Activated naive CD4-positive, alpha-beta T cell treated with anti-CD3 and anti-CD28 coated beads for 36 hours (primary cell): Measurements from ENCODE around the gene FCER2. TPM values are rescaled to one million over a fixed set of nuclear protein-coding genes. Genes with fewer than 3 reads are reported as not detected.

Source experiments
- CTCF ChIA-PET: fragments of 350-600 bp; sonication (Branson Sonifier 250); formaldehyde crosslinking; loops from one replicate; lab custom pipeline; 2021; ENCODE audit warnings: antibody characterized with exemption; lab: Charles Lee
- DNase-seq: peaks from one replicate; pipeline ENCODE4 v3.0.0-alpha.2; 2020
- H3K27ac Mint-ChIP-seq: one replicate; pipeline ENCODE4 v1.8.0; 2021; ENCODE audit warnings: mild to moderate bottlenecking, mixed read lengths
- H3K27me3 Mint-ChIP-seq: one replicate; pipeline ENCODE4 v1.8.0; 2021; ENCODE audit warnings: low read depth, mixed read lengths
- H3K36me3 Mint-ChIP-seq: one replicate; pipeline ENCODE4 v1.8.0; 2021; ENCODE audit warnings: low read depth, mixed read lengths
- H3K4me1 Mint-ChIP-seq: one replicate; pipeline ENCODE4 v1.8.0; 2021; ENCODE audit warnings: low read depth, mixed read lengths
- H3K4me3 Mint-ChIP-seq: one replicate; pipeline ENCODE4 v1.8.0; 2021; ENCODE audit warnings: mild to moderate bottlenecking, moderate library complexity, mixed read lengths
- H3K9me3 Mint-ChIP-seq: one replicate; pipeline ENCODE4 v1.8.0; 2021; ENCODE audit warnings: mixed read lengths
- intact Hi-C: fragments of 100-400 bp; cut with micrococcal nuclease; formaldehyde crosslinking; loops from one replicate; pipeline ENCODE4 v1.15.1; 2023
- total RNA-seq, 2 experiments: library from RNA; stranded (reverse); gene quantifications; one replicate each; pipeline ENCODE4 v1.2.3, GENCODE V29; 2021

FCER2 gene
- total RNA-seq, 2 experiments from 2014 or later: 0.86 to 0.89 TPM

GRCh38 chr19:7730286-7731217, 28.6 kb upstream of the FCER2 start:
- no peaks in the 10 kb centered on the region for H3K36me3 Mint-ChIP-seq
- peaks cover 12% of the 10 kb centered on the region for H3K4me1 Mint-ChIP-seq
- H3K27ac Mint-ChIP-seq: no peak overlapping the region
- intact Hi-C loops: no loop called here
- no peak overlapping the region for H3K4me3 Mint-ChIP-seq
- no peak for DNase-seq
- peaks cover 45% of the 10 kb centered on the region for H3K27me3 Mint-ChIP-seq
- H3K9me3 Mint-ChIP-seq: no peaks in the 10 kb centered on the region
- CTCF ChIA-PET: no interaction called here

- DNase-seq: no peak
- Mint-ChIP-seq H3K36me3 (no peaks in the 10 kb centered on the region), H3K4me1 (peaks cover 12% of the 10 kb centered on the region), H3K4me3 (no peak overlapping the region), H3K9me3 (no peaks in the 10 kb centered on the region), H3K27ac (no peak overlapping the region), H3K27me3 (peaks cover 45% of the 10 kb centered on the region)
- intact Hi-C loops: no loop called here
- CTCF ChIA-PET: no interaction called here
Observed at GRCh38 chr19:7729831-7730285, 27.9 kb upstream of the FCER2 start.

GRCh38 chr19:7729211-7729610, 27.3 kb upstream of the FCER2 start:
- H3K36me3 Mint-ChIP-seq: no peaks in the 10 kb centered on the region
- no peak overlapping the region for H3K27ac Mint-ChIP-seq
- no peak overlapping the region for H3K4me3 Mint-ChIP-seq
- H3K9me3 Mint-ChIP-seq: no peaks in the 10 kb centered on the region
- intact Hi-C loops: no loop called here
- DNase-seq: no peak
- peaks cover 12% of the 10 kb centered on the region for H3K4me1 Mint-ChIP-seq
- H3K27me3 Mint-ChIP-seq: peaks cover 45% of the 10 kb centered on the region
- CTCF ChIA-PET: no interaction called here

DNA sequence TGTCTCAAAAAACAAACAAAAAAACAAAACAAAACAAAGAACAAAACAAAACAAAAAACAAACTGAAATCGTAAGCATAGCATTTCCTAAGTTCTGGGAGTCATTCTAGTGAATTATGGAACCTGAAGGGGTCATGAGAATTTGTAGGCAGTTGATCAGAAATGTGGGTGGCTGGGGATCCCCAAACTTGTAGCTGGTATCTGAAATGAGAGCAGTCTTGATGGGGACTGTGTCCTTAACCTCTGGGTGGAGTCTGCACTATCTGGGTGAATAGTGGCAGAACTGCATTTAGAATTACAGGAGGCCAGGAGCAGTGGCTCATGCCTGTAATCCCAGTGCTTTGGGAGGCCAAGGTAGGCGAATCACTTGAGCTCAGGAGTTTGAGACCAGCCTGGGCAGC, 23.9 kb upstream of the FCER2 start:
- no peaks in the 10 kb centered on the region for H3K9me3 Mint-ChIP-seq
- H3K4me1 Mint-ChIP-seq: peaks cover 9% of the 10 kb centered on the region
- H3K27ac Mint-ChIP-seq: no peak overlapping the region
- no peak overlapping the region for H3K4me3 Mint-ChIP-seq
- DNase-seq: no peak
- H3K27me3 Mint-ChIP-seq: peaks cover 35% of the 10 kb centered on the region
- H3K36me3 Mint-ChIP-seq: no peaks in the 10 kb centered on the region
- intact Hi-C loops: no loop called here
- CTCF ChIA-PET: interaction anchor here (1.1 kb wide), 1 partner anchor 56 kb away, joined by 6 read pairs; no protein-coding TSS in a partner anchor

DNA sequence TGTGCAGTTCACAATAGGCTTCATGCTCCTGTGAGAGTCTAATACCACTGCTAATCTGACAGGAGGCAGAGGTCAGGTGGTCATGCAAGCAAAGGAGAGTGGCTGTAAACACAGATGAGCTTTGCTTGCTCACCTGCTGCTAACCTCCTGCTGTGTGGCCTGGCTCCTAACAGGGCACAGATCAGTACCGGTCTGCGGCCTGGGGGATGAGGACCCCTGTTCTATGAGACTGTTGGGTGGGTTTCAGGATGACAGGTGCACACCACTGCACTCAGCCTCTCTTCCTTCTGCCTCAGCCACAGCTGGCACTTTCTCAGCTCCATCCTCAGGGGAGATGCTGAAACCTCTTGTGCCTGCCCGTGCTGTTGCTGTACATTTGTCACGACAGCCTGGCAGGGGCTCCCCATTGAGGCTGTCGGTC, 20.3 kb upstream of the FCER2 start:
- Mint-ChIP-seq H3K27me3 (peaks cover 4% of the 10 kb centered on the region), H3K4me3 (no peak overlapping the region), H3K27ac (no peak overlapping the region), H3K36me3 (no peaks in the 10 kb centered on the region), H3K4me1 (peaks cover 4% of the 10 kb centered on the region), H3K9me3 (no peaks in the 10 kb centered on the region)
- CTCF ChIA-PET: no interaction called here
- intact Hi-C loops: no loop called here
- DNase-seq: no peak

DNA sequence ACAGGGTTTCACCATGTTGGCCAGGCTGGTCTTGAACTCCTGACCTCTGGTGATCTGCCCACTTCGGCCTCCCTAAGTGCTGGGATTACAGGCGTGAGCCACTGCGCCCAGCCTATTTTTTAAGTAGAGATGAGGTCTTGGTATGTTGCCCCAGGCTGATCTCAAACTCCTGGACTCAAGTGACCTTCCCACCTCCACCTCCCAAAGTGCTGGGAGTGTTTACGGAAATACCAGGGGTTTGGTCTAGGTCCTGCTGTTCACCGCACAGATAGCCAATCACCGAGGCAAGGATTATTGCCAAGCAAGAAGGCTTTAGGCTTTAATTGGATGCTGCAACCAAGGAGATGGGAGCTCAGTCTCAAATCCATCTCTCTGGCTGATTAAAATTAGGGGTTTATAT, 18.4 kb upstream of the FCER2 start:
- H3K27me3 Mint-ChIP-seq: no peaks in the 10 kb centered on the region
- H3K36me3 Mint-ChIP-seq: no peaks in the 10 kb centered on the region
- H3K4me1 Mint-ChIP-seq: peaks cover 4% of the 10 kb centered on the region
- no peak overlapping the region for H3K4me3 Mint-ChIP-seq
- intact Hi-C loops: no loop called here
- CTCF ChIA-PET: no interaction called here
- no peak for DNase-seq
- peaks cover 6% of the 10 kb centered on the region for H3K9me3 Mint-ChIP-seq
- no peak overlapping the region for H3K27ac Mint-ChIP-seq

DNA sequence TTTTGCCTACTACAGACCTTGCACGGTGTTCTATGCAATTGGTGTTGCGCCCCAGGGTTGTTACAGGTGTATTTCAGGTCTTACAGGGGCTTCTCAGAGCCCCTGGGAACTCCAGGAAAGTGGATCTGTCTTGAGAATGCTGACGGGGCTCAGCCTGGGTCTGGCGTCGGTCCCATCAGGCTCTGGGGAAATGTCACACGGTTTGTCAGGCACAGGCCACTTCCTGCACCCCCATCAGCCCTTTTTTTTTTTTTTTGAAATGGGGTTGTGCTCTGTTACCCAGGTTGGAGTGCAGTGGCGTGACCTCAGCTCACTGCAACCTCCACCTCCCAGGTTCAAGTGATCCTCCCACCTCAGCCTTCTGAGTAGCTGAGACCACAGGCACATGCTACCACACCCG, 16.7 kb upstream of the FCER2 start:
- Mint-ChIP-seq H3K27ac (no peak overlapping the region), H3K36me3 (no peaks in the 10 kb centered on the region), H3K4me3 (no peak overlapping the region), H3K9me3 (peaks cover 8% of the 10 kb centered on the region), H3K27me3 (no peaks in the 10 kb centered on the region), H3K4me1 (peaks cover 17% of the 10 kb centered on the region)
- CTCF ChIA-PET: no interaction called here
- no peak for DNase-seq
- intact Hi-C loops: no loop called here

DNA sequence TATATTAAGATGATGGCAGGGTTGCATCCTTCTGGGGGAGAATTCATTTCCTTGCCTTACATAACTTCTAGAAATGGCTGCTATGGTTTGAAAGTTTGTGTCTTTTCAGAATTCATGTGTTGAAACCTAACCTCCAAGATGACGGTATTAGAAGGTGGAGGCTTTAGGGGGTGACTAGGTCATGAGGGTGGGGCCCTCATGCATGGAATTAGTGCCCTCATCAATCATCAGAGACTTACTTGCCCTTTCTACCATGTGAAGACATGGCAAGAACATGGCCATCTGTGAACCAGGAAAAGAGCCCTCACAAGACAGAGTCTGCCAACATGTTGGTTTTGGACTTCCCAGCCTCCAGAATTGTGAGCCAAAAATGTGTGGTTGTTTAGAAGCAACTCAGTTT, 14.8 kb upstream of the FCER2 start:
- CTCF ChIA-PET: no interaction called here
- no peaks in the 10 kb centered on the region for H3K27me3 Mint-ChIP-seq

DNA sequence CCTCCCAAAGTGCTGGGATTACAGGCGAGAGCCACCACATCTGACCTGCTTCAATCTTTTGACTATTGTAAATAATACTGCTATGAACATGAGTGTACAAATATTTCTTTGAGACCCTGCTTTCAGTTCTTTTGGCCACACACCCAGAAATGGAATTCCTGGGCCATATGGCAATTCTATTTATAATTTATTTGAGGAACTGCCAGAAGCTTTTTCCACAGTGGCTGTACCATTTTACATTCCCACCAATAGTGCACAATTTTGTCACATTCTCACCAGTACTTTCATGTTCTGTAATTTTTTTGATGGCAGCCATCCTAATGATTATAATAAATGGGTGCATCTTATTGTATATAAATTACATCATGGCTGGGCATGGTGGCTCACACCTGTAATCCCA, 13.7 kb upstream of the FCER2 start:
- intact Hi-C loops: no loop called here
- H3K4me3 Mint-ChIP-seq: no peak overlapping the region
- CTCF ChIA-PET: no interaction called here
- no peak overlapping the region for H3K27ac Mint-ChIP-seq
- no peak for DNase-seq
- H3K9me3 Mint-ChIP-seq: peaks cover 8% of the 10 kb centered on the region
- no peaks in the 10 kb centered on the region for H3K36me3 Mint-ChIP-seq
- H3K27me3 Mint-ChIP-seq: no peaks in the 10 kb centered on the region
- peaks cover 19% of the 10 kb centered on the region for H3K4me1 Mint-ChIP-seq

More for the DNA sequence above, 14.8 kb upstream of the FCER2 start:
- no peak overlapping the region for H3K27ac Mint-ChIP-seq
- H3K36me3 Mint-ChIP-seq: no peaks in the 10 kb centered on the region
- H3K9me3 Mint-ChIP-seq: peaks cover 8% of the 10 kb centered on the region
- H3K4me3 Mint-ChIP-seq: no peak overlapping the region
- intact Hi-C loops: no loop called here
- no peak for DNase-seq
- peaks cover 17% of the 10 kb centered on the region for H3K4me1 Mint-ChIP-seq

DNA sequence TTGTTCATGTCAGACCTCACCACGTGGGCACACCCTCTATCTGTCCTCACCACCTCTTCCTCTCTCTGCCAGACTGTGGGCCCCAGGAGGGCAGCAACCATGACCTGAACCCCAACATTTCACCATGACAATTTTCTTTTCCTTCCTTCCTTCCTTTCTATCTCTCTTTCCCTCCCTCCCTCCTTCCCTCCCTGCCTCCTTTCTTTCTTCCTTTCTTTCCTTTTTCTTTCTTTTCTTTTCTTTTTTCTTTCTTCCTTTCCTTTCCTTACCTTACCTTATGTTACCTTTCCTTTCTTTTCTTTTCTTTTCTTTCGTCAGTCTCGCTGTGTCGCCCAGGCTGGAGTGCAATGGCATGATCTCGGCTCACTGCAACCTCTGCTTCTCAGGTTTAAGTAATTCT, 8.7 kb upstream of the FCER2 start:
- Mint-ChIP-seq H3K4me3 (no peak overlapping the region), H3K9me3 (peaks cover 2% of the 10 kb centered on the region), H3K27me3 (no peaks in the 10 kb centered on the region), H3K4me1 (peaks cover 43% of the 10 kb centered on the region), H3K27ac (no peak overlapping the region), H3K36me3 (no peaks in the 10 kb centered on the region)
- no peak for DNase-seq
- CTCF ChIA-PET: no interaction called here
- intact Hi-C loops: no loop called here

- intact Hi-C loops: no loop called here
- CTCF ChIA-PET: no interaction called here
- no peaks in the 10 kb centered on the region for H3K36me3 Mint-ChIP-seq
Observed at GRCh38 chr19:7709932-7710460, 8.1 kb upstream of the FCER2 start.

GRCh38 chr19:7706955-7707456, 5.1 kb upstream of the FCER2 start:
- Mint-ChIP-seq H3K4me3 (no peak overlapping the region), H3K27me3 (no peaks in the 10 kb centered on the region), H3K4me1 (peaks cover 47% of the 10 kb centered on the region), H3K9me3 (no peaks in the 10 kb centered on the region), H3K36me3 (no peaks in the 10 kb centered on the region), H3K27ac (no peak overlapping the region)
- DNase-seq: no peak
- intact Hi-C loops: no loop called here
- CTCF ChIA-PET: no interaction called here

More at GRCh38 chr19:7709932-7710460, 8.1 kb upstream of the FCER2 start:
- Mint-ChIP-seq H3K4me1 (peaks cover 48% of the 10 kb centered on the region), H3K27me3 (no peaks in the 10 kb centered on the region), H3K27ac (no peak overlapping the region), H3K4me3 (no peak overlapping the region), H3K9me3 (no peaks in the 10 kb centered on the region)
- no peak for DNase-seq
